Astrocyte of the hippocampus (primary cell): ENCODE measurements around the gene BAG2.

Source experiments
- DNase-seq: peaks from one replicate; pipeline ENCODE4 v3.0.0; 2011; ENCODE audit warnings: low read depth, low spot score

Gene BAG2

DNA sequence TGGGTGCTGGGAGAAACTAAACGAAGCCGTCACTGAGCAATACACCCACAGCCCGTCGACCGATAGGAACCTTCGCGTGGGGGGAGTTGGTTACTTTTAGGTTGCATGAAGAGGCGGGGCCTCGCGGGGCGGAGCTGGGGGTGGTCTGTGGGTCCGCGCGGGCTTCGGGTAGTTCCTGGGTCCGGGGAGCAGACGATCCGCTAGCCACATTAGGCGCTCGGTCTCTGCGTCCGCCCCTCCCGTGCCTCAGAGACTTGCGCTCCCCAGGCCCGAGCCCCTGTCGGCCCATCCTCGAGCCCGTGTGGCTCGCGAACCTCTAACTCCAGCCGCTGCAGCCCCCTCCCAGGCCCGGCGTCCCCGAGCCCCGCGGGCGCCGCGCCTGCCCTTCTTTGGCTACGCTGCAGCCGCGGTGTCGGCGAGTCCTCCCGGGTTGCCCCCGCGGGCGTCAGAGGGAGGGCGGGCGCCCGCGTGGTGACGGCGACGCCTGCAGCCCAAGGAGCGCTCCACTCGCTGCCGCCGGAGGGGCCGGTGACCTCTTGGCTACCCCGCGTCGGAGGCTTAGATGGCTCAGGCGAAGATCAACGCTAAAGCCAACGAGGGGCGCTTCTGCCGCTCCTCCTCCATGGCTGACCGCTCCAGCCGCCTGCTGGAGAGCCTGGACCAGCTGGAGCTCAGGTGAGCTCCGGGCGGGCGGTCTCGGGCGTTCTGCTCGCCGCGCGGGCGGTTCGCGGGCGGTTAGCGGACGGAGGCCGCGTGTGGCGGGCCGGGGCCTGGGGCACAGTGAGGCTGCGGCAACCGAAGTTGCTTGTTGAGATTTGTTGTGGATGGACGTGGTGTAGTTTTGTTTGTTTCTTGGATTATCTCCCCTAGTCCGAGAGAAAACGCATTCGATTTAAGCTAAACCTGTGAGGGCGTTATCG is at the start of gene BAG2:
Gene BAG2 (plus strand): TSS at position 191 of the 920 bp plus-strand sequence. CDS start 372 bp downstream, at position 563.
- DNase-seq, result peak; percentile 94

DNA sequence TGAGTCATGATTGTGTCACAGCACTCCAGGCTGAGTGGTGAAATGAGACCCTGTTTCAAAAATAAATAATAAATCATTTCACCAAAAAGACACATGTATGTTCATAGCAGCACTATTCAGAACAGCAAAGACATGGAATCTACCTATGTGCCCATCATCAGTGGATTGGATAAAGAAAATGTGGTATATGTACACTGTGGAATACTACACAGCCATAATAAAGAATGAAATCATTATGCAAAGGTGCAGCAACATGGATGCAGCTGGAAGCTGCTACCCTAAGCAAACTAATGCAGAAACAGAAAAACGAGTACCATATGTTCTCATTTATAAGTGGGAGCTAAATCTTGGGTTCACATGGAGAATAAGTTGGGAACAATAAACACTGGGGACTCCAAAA is 49.0 kb upstream of the BAG2 start:
- DNase-seq, result no peak

DNA sequence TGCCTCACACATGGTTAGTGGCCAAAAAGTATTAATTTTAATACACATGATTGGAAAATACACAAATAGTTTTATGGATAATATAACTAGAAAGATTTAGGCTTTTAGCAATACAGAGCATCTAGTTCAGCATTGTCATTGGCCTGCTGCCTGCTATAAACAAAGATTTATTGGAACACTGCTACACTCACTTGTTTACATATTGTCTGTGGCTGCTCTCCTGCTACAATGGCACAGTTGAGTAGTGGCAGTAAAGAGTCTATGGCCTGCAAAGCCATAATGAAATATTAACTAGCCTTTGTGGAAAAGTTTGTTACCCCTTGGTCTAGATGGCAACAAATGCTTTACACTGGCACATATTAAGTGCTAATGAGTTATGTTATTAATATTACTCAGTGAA is 44.4 kb upstream of the BAG2 start:
- no peak for DNase-seq

DNA sequence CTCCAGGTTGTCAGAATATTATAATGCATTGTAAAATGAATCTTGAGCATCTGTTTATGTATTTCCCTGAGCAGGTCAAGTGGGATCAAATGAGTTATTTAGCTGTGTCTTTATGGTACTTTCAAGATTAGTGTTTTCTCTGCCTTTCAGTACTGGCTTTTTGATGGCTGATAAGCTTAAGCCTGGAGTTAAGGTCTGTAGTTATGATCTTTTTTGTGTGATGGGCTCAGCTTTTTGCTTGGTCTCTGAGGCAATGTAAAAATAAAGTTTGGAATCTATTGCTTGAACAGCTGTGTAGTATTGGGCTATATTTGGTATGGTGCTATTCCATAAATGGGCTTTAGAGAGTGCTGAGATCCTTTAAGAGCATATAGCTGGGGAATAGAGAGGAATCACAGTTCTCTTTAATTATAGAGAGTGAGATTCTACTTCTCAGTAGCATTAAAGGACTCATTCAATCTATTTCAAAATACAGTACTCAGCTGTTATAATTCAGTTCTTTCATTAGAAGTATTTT is 41.4 kb upstream of the BAG2 start:
- no peak for DNase-seq

DNA sequence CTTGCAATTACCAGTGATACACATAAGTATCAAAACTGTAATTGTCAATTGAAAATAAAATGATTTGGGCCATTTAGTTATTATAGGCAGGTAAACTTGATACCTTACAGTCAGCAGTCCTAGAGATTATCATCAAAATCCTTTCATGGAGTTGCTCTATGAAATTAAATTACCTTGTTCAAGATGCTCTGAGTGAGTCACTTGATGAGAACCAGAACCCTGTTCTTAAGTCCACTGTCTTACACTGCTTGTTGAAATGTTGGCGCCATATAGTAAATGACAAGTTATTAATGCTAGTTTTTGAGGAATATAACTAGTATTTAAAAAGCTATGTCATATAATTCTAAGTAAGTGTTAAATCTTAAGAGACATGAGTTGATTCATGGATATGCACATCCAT is 37.2 kb upstream of the BAG2 start:
- DNase-seq, result no peak

DNA sequence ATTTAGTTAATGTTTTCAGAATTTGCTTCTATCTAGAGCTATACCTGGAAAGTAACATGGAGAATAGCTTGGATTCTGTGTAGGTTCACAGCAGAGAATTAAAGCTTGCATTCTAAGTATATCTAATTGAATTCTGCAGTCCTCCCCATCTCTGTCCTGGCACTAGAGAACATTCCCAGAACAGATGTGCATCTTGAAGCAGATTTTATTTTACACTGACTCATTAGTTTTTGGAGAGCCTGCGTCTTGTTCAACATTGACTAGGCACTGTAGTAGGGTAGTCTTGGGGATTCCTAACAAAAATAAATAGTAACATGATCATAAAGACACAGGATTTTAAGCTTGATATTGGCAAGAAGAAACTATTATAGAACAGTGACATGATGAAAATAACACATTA is 36.2 kb upstream of the BAG2 start:
- no peak for DNase-seq

DNA sequence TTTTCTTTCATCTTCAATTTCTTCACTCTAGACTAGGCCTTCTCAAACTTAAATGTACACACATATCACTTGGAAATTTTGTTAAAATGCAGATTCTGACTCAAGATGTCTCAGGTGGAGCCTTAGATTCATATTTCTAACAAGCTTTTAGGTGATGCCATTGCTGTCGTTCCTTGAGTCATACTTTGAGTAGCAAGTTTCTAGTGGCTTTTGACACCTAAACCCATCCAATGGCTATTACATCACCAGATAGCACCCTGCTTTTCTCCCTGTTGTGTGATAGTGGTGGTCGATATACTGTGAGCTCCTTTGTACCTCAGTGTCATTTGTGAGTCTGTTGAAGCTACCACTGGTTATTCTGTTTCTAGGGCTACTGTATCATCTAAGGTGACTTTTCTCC is 34.8 kb upstream of the BAG2 start:
- DNase-seq, result no peak

DNA sequence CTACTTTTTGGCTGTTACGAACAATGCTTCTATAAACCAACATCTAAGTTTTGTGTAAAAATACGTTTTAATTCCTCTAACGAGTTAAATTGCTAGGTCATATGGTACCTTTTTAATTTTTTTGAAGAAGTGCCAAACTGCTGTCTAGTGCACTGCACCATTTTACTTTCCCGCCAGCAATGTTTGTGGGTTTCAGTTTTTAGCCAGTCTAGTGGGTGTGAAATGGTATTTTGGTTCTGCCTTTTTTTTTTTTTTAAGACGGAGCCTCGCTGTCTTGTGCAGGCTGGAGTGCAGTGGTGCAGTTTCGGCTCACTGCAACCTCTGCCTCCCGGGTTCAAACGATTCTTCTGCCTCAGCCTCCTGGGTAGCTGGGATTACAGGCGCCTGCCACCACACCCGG is 34.1 kb upstream of the BAG2 start:
- no peak for DNase-seq

DNA sequence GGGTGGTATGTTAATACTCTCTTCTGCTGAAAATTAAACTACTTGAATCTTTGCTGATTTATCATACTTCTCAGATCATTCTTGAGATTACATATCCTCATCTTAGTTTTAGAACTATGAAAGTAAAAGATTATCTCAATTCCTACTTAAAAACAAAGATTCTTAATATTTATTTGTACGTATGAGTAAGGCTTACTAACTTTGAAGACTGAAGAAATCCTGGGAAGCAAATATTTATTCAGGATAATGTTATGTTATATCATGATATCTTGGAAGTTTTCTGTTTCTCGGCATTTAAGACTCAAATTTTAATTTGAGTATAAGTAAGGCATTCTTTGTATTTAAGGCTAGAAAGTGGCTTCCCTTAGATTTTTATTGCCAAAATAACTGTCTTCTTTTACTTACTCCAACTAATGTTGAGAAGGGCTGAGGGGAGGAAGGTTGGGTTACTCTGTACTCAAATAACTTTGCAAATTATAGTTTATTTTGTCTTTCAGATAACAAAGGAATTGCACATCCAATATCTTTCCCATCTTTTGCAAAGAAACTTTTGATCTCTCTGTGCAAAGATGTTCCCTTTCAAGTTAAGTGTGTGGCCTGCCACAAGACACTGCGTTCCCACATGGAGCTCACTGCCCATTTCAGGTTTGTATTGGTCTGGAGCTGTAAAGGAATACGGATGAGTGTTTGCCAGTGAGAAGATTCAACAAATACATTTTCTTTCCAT is 30.5 kb upstream of the BAG2 start:
- DNase-seq, result no peak

DNA sequence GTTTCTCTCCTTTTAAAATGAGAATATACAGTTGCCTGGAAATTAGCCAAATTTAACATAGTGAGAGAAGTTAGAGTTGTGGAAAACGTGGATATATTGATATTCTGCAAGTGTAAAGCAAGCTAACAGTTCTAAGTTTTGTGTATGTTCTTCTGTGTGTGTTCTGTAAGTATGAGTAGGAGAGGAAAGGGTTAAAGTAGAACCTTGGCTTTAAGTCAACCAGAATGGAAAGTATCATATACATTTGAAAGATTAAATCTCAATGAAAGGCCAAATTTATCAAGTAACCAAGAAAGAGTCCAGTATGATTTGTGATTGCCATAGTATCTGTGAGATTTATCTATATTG is 30.0 kb upstream of the BAG2 start:
- no peak for DNase-seq

DNA sequence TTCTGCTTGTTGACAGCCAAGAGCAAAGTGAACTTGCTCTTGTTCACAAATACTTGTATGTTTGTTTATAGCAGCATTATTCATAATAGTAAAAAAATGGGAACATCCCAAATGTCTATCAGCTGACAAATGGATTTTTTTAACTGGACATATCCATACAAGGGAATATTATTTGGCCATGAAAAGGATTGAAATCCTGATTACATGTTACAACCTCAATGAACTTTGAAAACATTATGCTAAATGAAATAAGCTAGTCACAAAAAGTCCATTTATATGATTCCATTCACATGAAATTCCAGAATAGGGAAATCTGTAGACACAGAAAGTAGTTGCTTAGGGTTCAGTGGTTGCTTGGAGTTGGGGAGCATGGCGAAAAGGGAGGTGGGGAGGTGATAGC is 28.4 kb upstream of the BAG2 start:
- no peak for DNase-seq

DNA sequence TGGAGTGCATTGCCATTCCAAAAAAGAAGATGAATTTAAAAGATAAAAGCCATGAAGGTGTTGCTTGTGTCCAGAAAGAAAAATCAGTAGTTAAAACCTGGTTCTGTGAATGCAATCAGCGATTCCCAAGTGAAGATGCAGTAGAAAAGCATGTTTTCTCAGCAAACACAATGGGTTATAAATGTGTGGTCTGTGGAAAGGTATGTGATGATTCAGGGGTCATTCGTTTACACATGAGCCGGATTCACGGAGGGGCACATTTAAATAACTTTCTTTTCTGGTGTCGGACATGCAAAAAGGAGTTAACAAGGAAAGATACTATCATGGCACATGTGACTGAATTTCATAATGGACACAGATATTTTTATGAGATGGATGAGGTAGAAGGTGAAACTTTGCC is 24.7 kb upstream of the BAG2 start:
- peak; percentile 52 for DNase-seq

DNA sequence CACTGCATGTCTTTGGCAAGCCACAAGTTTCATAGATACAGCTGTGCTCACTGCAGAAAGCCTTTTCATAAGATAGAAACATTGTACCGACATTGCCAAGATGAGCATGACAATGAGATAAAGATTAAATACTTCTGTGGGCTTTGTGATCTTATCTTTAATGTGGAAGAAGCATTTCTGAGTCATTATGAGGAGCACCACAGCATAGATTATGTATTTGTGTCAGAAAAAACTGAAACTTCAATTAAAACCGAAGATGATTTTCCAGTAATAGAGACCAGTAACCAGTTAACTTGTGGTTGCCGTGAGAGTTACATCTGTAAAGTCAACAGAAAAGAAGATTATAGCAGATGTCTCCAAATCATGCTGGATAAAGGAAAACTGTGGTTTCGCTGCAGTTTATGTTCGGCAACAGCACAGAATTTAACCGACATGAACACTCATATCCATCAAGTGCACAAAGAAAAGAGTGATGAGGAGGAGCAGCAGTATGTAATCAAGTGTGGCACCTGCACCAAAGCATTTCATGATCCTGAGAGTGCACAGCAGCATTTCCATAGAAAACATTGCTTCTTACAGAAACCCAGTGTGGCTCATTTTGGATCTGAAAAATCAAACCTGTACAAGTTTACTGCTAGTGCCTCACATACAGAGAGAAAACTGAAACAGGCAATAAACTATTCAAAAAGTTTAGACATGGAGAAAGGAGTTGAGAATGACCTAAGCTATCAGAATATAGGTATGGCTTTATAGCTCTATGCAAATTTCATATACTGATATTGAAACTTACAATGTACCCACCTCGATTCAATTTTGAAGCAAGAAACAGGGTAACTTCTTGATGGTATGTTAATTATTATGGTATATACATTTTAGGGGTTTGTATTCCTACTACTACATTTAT is 23.9 kb upstream of the BAG2 start:
- DNase-seq, result no peak

DNA sequence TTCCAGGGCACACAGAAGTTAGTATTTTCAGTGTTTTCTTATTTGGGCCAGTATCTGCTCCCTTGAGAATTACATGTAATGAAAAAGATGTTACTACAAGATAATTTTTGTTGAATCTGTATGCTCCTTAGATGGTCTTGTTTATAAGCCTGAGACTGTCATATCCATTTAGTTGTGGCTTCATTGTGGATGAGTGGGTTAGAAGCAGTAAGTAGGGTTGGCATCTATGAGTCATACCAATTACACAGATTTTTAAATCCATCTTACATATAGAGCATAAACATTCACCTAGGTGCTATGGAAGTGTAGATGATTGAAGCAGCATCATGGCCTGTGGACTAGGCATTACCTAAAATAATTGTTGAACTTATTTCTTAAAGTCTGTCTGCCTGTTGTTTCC is 13.5 kb upstream of the BAG2 start:
- DNase-seq, result no peak

DNA sequence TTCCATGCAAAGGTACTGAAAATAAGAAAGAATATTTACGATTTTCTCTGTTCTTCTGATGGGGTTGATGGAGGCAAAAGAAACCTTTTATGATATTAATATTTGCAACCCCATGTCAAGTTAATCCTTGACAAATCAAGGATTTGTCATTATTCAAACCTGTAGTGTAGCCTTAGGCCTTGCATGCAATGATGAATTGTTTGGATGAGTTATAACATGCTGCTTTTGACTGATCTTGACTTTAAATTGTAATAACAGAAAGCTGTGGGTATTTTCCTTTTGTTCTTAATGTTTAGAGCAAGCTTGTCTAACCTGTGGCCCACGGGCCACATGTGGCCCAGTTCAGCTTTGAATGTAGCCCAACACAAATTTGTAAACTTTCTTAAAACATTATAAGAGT is 13.0 kb upstream of the BAG2 start:
- no peak for DNase-seq

DNA sequence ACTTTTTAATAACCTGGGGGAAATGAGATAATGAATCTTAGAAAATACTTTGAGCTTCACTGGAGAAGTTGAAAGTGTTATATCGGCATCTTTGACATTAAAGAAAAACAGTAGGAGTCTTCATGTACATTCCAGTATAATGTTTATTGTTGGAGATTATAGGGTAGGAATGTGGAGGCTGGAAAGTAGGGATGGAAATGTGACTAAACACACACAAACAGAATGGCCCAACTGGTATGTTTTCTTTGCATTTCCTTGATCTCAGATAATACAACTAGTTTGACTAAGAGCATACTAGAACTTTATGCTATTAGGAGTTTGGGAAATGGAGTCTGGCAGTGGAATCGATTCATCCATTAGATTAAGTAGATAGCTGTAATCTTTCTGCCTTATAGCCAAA is 10.1 kb upstream of the BAG2 start:
- no peak for DNase-seq

DNA sequence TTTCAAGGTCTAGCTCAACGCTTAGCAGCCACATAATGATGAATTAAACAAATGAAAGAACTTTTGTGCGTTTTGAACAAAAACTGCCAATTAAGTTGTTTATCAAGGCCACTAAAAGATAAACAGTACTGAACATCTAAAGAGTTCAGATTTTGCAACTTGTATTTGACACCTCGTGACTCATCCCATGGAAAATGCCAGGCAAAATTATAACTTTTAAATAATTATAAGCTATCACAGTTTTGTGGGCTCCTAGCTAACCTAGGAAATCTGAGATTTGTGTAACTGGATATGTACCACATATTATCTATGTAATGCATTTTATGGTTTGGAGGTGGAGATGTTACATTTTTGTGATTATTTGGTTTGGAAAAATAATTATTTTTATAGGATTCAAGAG is 9.6 kb upstream of the BAG2 start:
- DNase-seq, result no peak

DNA sequence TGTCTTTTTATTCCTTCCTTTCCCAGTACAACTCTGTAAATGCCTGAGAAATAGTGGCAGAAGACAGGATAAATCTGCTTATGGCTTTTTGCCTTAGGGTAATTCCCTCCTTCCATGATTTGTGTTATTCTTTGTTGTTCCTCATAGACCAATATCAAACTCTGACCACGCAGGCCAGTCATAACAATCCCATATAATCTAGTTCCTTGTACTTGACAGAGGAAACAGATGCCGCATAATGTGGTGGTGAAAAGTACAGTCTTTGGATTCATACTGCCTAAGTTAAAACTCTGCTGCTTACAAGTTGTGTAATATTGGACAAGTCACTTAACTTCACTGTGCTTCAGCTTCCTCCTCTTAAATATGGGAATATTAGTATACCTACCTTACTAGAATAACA is 8.2 kb upstream of the BAG2 start:
- DNase-seq, result no peak

DNA sequence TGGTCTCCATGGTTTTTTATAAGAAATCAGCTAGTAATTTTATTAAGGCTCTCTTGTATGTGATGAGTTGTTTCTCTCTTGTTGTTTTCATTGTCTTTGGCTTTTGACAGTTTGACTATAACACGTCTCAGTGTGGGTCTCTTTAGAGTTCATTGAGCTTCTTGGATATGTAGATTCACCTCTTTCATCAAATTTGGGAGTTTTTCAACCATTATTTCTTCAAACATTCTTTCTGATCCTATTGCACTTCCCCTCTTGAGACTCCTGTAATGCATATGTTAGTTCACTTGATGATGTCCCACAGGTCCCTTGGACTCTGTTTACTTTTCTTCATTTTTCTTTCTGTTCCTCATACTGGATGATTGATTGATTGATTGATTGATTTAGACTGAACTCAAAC is 7.0 kb upstream of the BAG2 start:
- DNase-seq, result no peak

DNA sequence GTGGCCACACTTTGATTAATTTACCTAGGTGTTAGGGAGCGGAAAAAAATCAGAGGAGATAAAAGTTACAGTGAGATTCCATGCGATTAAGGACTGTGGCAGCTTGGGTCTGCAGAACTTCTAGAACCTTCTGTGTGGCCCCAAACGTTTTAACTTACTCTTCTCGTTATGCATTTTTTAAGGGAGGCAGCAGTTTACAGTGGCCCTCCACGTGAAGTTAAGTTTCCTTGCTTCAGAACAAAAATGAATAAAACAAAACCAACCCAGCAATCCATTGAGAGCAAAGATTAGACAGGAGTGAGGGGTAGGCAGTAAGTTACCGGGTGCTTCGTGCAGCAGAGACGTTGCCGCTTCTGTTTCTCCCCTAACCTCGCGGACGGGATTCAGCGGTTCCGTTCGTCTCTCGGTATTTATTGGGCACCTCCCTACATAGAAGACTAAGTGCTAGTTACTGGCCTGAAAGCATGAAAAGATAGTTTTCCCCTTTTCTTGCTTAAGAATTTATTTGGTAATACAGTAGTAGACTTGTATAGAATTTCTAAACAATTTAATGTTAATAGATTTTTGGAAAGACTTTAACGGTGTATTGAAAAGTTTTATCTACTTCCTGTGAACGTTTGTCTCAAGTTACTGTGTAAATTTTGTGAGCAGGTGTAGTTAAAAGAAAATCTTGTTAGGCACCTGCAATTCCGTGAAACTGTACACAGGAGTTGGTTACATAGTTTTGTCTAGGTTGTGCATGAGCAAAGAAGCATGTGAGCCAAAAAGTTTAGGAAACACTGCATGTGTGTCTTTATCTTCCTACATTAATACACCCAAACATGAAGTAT is 1.1 kb downstream of the BAG2 start:
- DNase-seq, result peak; percentile 38

DNA sequence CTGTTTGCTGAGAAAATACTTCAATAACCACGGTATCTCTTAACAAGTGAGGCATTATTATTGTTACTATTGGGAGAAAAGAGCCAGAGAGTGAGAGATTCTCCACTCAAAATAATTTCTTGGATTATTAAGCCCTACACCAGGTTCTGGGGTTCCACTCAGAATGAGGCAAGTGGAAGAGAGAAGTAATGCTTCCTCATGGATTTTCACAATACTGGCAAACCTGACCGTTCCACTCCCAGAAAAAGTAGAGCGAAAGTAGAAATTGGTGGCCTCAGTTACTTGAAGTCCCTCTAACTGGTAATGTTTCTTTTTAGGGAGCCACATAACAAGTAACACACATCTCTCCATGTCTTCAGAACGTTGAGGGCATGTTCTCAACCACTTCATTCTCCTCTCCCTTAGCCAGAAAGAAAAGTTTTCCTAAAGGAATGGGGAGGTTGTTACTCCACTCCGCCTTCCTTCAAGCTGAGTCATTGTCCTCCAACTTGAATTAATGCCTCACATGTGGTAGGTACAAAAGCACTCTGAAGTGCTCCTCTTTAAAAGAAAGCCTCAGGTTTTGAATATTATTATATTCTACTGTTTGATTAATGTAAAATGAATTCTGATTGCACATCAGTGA is 1.9 kb downstream of the BAG2 start:
- DNase-seq, result peak; percentile 83
